AG09319 (cell line): ENCODE measurements around the gene ABCC9.
"Not testable (repeated sequence)": the region's sequence is repeated elsewhere in the genome, so short reads cannot be mapped to it uniquely, and the experiment has no call there.

Experiments
- DNase-seq: peaks from one replicate; pipeline ENCODE4 v3.0.0-alpha.2; 2010; ENCODE audit warnings: low read depth; ENCODE audit errors: extremely low read depth
- CTCF ChIP-seq: IDR thresholded peaks from 2 replicates; pipeline ENCODE4 v1.5.1; 2011; ENCODE audit warnings: low read depth, mild to moderate bottlenecking, inconsistent platforms, low read length, moderate library complexity

The ABCC9 gene

GRCh38 chr12:21813125-21813524, 128.1 kb downstream of the ABCC9 start:
- DNase-seq = no peak
- TF ChIP-seq CTCF = no peak

- not testable (repeated sequence) for DNase-seq
Observed at GRCh38 chr12:21812340-21812739, 128.9 kb downstream of the ABCC9 start.

- DNase-seq = no peak
- TF ChIP-seq CTCF = no peak
Observed at GRCh38 chr12:21809100-21809499, 132.1 kb downstream of the ABCC9 start.

- no peak for DNase-seq
Observed at GRCh38 chr12:21806255-21806654, 135.0 kb downstream of the ABCC9 start.

GRCh38 chr12:21801522-21802288, 139.5 kb downstream of the ABCC9 start:
- DNase-seq = no peak
- no peak for TF ChIP-seq CTCF

More at GRCh38 chr12:21806255-21806654, 135.0 kb downstream of the ABCC9 start:
- no peak for TF ChIP-seq CTCF

GRCh38 chr12:21800011-21800410, 141.2 kb downstream of the ABCC9 start:
- no peak for DNase-seq
- no peak for TF ChIP-seq CTCF

GRCh38 chr12:21797539-21797938, 143.7 kb downstream of the ABCC9 start:
- no peak for DNase-seq
- no peak for TF ChIP-seq CTCF
